Astrocyte (in vitro differentiated cells and primary cell): ENCODE results near the gene EFNA2.

Experiments used
- CTCF ChIP-seq: IDR thresholded peaks from 2 replicates; pipeline ENCODE4 v1.5.1; 2011; ENCODE audit warnings: low read depth, mild to moderate bottlenecking, inconsistent platforms, low read length, moderate library complexity; ENCODE audit not compliant: insufficient read depth
- EZH2 ChIP-seq: IDR thresholded peaks from 2 replicates; pipeline ENCODE4 v1.6.1; 2012; ENCODE audit warnings: mild to moderate bottlenecking, low read length, inconsistent platforms; ENCODE audit not compliant: insufficient read depth

GRCh38 chr19:1237027-1237659, 48.5 kb upstream of the EFNA2 start:
- TF ChIP-seq CTCF (no peak), EZH2 (no peak)
